ENCODE results near the gene DPYD.

GRCh38 chr1:97780884-97781283 lies 139.9 kb downstream of the DPYD start:
- TF ChIP-seq, protein P1, sequence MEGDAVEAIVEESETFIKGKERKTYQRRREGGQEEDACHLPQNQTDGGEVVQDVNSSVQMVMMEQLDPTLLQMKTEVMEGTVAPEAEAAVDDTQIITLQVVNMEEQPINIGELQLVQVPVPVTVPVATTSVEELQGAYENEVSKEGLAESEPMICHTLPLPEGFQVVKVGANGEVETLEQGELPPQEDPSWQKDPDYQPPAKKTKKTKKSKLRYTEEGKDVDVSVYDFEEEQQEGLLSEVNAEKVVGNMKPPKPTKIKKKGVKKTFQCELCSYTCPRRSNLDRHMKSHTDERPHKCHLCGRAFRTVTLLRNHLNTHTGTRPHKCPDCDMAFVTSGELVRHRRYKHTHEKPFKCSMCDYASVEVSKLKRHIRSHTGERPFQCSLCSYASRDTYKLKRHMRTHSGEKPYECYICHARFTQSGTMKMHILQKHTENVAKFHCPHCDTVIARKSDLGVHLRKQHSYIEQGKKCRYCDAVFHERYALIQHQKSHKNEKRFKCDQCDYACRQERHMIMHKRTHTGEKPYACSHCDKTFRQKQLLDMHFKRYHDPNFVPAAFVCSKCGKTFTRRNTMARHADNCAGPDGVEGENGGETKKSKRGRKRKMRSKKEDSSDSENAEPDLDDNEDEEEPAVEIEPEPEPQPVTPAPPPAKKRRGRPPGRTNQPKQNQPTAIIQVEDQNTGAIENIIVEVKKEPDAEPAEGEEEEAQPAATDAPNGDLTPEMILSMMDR (IDR thresholded peaks at IDR 0.05 in 2 of 3, conservative IDR thresholded peaks at IDR 0.05 in 1 of 3; ENCODE audit: insufficient read depth in 2 of 3, low read depth in 1 of 3, low read length in 3 of 3): no peak
- TF ChIP-seq ZBTB11 (CRISPR knock-in tag; IDR thresholded peaks at IDR 0.05): no peak
